ENCODE results near the gene BID. TPM values are rescaled to one million over a fixed set of nuclear protein-coding genes. Genes with fewer than 3 reads are reported as not detected.

Gene BID
- total and polyA plus RNA-seq, 4 donors: 13.1 to 179 (median 37.5) TPM

- Histone ChIP-seq H3K9ac (ENCODE audit: insufficient read depth in 1 of 2, low read length in 2 of 2) (no peak overlapping the region), H3K4me3 (no peak overlapping the region), H3K9me3 (ENCODE audit: control insufficient read depth in 4 of 4, insufficient read depth in 3 of 4, low read length in 3 of 4) (no peaks in the 10 kb centered on the region), H3K27me3 (ENCODE audit: control insufficient read depth in 3 of 3, insufficient read depth in 3 of 3, low read length in 2 of 3) (no peaks in the 10 kb centered on the region), H3K27ac (ENCODE audit: low read depth in 1 of 2, low read length in 1 of 2) (no peak overlapping the region), H3K36me3 (ENCODE audit: control insufficient read depth in 4 of 4, insufficient read depth in 4 of 4, low read length in 4 of 4) (peaks cover 0 to 3% (median 0%) of the 10 kb centered on the region in 4 donors), H3K4me1 (ENCODE audit: control insufficient read depth in 5 of 5, insufficient read depth in 5 of 5, low read length in 5 of 5) (no peaks in the 10 kb centered on the region)
- 94 to 96% methylated on average over 5 of the region's 5 CpGs for WGBS, 2 donors
- DNase-seq (no peak), ATAC-seq (ENCODE audit: insufficient read depth, low FRiP score) (no peak)
- TF ChIP-seq CTCF (IDR thresholded peaks at IDR 0.05; ENCODE audit: control extremely low read depth, extremely low read depth): no peak
Measured at GRCh38 chr22:17796695-17797094, 22.4 kb upstream of the BID start.

- 92 to 96% methylated on average over 32 of the region's 32 CpGs for WGBS, 2 donors
Measured at GRCh38 chr22:17795661-17796548, 21.6 kb upstream of the BID start.

GRCh38 chr22:17794726-17795542, 20.7 kb upstream of the BID start:
- no peak overlapping the region for H3K4me3 ChIP-seq
- no peak for TF ChIP-seq CTCF (IDR thresholded peaks at IDR 0.05; ENCODE audit: control extremely low read depth, extremely low read depth)
- peaks cover 0 to 7% (median 1%) of the 10 kb centered on the region in 4 donors for H3K36me3 ChIP-seq (ENCODE audit: control insufficient read depth in 4 of 4, insufficient read depth in 4 of 4, low read length in 4 of 4)
- no peak overlapping the region for H3K9ac ChIP-seq (ENCODE audit: insufficient read depth in 1 of 2, low read length in 2 of 2)
- DNase-seq (no peak), ATAC-seq (ENCODE audit: insufficient read depth, low FRiP score) (no peak)
- no peak overlapping the region for H3K27ac ChIP-seq (ENCODE audit: low read depth in 1 of 2, low read length in 1 of 2)
- H3K9me3 ChIP-seq (ENCODE audit: control insufficient read depth in 4 of 4, insufficient read depth in 3 of 4, low read length in 3 of 4): no peaks in the 10 kb centered on the region
- no peaks in the 10 kb centered on the region for H3K27me3 ChIP-seq (ENCODE audit: control insufficient read depth in 3 of 3, insufficient read depth in 3 of 3, low read length in 2 of 3)
- WGBS, 2 donors: 88 to 90% methylated on average over 25 of the region's 25 CpGs
- H3K4me1 ChIP-seq (ENCODE audit: control insufficient read depth in 5 of 5, insufficient read depth in 5 of 5, low read length in 5 of 5): no peaks in the 10 kb centered on the region

More at GRCh38 chr22:17795661-17796548, 21.6 kb upstream of the BID start:
- H3K27me3 ChIP-seq (ENCODE audit: control insufficient read depth in 3 of 3, insufficient read depth in 3 of 3, low read length in 2 of 3): no peaks in the 10 kb centered on the region
- no peaks in the 10 kb centered on the region for H3K4me1 ChIP-seq (ENCODE audit: control insufficient read depth in 5 of 5, insufficient read depth in 5 of 5, low read length in 5 of 5)
- no peaks in the 10 kb centered on the region for H3K9me3 ChIP-seq (ENCODE audit: control insufficient read depth in 4 of 4, insufficient read depth in 3 of 4, low read length in 3 of 4)
- H3K9ac ChIP-seq (ENCODE audit: insufficient read depth in 1 of 2, low read length in 2 of 2): no peak overlapping the region
- DNase-seq: no peak
- no peak for TF ChIP-seq CTCF (IDR thresholded peaks at IDR 0.05; ENCODE audit: control extremely low read depth, extremely low read depth)
- H3K4me3 ChIP-seq: no peak overlapping the region
- no peak overlapping the region for H3K27ac ChIP-seq (ENCODE audit: low read depth in 1 of 2, low read length in 1 of 2)
- no peak for ATAC-seq (ENCODE audit: insufficient read depth, low FRiP score)
- peaks cover 0 to 3% (median 1%) of the 10 kb centered on the region in 4 donors for H3K36me3 ChIP-seq (ENCODE audit: control insufficient read depth in 4 of 4, insufficient read depth in 4 of 4, low read length in 4 of 4)

All from lung (tissue), 12 donors.